Forelimb muscle (tissue), 1 donor: ENCODE data around the gene NGLY1. TPM values are rescaled to one million over a fixed set of nuclear protein-coding genes. Genes with fewer than 3 reads are reported as not detected.

Experiments
- polyA plus RNA-seq: library from polyadenylated mRNA; unstranded; fragments of 120-200 nt; gene quantifications from one replicate; pipeline ENCODE4 v1.2.1, GENCODE V29; 2013; ENCODE audit not compliant: insufficient read length

The NGLY1 gene
- polyA plus RNA-seq, 1 donor = 35.3 TPM

Other genes with a start within 250 kb of the NGLY1 start
- 108 TPM for gene TOP2B, start 118.5 kb downstream of the NGLY1 start, polyA plus RNA-seq
- 10.5 TPM for gene OXSM, start 6.6 kb upstream of the NGLY1 start, polyA plus RNA-seq